HG03575 (cell line): Measurements from ENCODE around the gene FRAS1.
"Not testable (repeated sequence)": the region's sequence is repeated elsewhere in the genome, so short reads cannot be mapped to it uniquely, and the experiment has no call there.

Source experiments
- ATAC-seq: cut with Tn5 transposase; IDR thresholded peaks from one replicate; pipeline ENCODE4 v1.9.1; 2021; ENCODE audit not compliant: unreplicated experiment, insufficient number of reproducible peaks, low FRiP score; ENCODE audit errors: extremely low read depth

FRAS1 gene

DNA sequence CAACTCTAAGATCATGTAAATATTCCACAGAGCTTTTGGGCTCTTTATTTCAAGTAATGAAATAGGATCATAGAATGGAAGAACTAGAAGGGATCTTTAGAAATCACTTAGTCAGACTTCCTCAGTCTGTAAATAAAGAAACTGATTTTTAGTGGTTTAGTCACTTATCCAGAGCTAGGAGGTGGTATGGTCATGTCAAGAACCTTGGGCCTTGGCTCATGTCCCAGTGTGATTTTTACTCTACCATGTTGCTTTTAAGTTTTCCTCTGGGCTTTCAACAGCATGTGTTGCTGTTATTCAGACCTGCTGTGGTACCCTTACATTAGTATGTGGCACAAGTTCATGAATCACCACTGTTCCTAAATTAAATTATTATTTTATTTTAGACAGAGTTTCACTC lies 184.9 kb downstream of the FRAS1 start:
- no peak for ATAC-seq

DNA sequence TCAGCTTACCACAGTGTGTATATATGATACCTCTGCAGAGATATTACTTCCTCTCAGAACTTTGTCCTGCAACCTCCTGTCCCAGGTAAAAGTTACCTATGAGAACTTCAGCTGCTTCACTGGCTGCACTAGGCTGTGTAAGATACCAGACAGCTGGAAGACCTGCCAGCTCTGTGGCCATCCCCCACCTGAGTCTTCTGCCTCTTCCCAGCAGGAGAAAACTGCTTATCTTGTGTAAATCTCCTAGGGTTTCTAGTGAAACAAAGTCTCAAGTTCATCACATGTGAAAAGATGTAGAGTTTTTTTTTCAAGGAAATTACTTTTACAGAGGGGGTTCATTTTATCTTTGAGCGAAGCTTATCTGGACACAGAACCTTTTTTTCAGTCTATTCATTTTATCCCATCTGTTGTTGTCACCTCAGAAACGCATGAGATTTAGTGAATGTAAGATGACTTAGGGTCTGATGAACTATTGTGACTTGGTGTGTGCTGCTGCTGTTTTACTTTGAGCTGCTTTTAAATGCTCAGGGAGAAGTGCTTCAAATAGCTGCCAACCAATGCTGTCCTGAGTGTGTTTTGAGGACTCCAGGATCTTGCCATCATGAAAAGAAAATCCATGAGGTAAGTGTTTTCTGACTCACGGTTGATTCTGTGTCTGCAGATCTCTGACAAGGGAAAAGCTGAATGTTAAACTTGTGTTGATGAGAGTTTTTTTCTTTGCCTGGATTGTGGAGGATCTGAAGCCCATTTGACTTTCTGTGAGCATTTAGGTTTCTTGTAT lies 187.8 kb downstream of the FRAS1 start:
- no peak for ATAC-seq

DNA sequence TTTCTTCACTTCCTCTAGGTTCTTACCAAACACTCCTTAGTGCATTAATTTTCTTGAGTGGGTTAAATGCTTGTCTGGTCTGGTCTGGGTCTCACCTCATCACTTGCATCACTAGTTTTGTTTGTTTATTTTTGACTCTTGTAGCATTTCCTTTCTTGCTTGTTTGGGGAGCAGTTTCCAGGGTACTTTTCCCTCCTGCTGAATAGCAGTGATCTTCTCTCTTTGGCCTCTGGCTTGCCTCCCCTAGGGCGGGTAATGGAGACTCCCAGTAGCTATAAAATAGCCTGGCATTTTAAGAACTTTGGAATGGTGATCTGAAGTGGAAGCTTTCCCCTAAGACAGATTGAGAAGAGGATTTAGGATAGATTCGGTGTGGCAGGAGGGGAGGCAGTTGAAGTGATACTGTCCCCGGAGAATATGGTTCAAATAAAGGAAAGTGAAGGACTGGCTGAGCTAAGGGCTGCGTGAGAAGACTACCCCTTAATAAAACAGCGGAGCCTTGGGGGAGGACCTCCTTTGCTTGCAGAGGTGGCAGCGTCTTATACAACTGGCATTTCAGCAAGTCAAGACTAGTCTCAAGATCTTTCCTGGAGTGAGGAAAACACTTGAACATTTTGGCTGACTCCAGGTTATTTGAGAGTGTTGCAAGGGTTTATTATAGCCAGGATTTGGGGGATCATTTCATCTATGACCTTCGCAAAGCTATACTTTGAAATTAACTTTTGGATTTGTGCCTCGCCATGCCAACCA lies 190.6 kb downstream of the FRAS1 start:
- no peak for ATAC-seq

DNA sequence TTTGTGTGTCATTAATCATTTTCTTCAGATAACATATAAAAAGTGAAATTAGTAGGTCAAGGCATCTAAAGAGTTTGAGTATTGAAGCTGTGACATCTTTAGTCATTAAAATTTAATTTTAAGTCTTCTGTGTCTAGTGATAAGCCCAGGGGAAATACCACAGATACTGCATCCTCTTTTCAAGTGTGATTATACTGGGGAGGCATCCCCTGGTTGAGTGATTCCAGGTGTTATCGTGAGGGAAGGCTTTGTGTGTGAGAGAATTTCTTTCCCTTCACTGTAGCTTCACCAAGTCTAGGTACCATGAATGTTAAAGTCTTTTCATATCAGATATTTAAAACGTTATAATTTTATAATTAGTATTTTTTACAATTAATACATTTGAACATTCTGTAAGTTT lies 193.4 kb downstream of the FRAS1 start:
- no peak for ATAC-seq

DNA sequence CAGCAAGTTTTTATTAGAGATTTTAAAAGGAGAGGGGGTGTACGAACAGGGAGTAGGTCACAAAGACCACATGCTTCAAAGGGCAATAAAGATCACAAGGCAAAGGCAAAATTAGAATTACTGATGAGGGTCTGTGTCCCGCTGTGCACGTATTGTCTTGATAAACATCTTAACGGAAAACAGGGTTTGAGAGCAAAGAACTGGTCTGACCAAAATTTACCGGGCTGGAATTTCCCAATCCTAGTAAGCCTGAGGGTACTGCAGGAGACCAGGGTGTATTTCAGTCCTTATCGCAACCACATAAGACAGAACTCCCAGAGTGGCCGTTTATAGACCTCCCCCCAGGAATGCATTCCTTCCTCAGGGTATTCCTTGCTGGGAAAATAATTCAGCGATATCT lies 195.7 kb downstream of the FRAS1 start:
- ATAC-seq = not testable (repeated sequence)

DNA sequence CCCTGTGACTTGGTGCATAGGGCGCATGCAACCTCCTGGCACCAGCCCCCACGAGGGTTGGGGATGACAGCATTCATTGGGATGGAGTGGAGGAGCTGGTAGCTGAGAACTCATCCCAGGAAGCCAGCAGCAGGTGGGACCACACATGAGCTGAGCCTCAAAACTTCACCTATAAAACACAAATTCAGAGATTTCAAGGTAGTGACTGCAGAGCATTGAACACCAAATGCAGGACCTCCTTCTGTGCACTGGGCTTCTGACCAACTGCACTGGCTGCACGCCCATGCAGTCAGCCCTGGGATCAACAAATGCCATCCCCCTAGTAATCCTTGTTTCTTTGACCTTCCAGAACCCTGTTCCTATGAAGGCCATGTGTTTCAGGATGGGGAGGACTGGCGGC lies 197.8 kb downstream of the FRAS1 start:
- no peak for ATAC-seq

DNA sequence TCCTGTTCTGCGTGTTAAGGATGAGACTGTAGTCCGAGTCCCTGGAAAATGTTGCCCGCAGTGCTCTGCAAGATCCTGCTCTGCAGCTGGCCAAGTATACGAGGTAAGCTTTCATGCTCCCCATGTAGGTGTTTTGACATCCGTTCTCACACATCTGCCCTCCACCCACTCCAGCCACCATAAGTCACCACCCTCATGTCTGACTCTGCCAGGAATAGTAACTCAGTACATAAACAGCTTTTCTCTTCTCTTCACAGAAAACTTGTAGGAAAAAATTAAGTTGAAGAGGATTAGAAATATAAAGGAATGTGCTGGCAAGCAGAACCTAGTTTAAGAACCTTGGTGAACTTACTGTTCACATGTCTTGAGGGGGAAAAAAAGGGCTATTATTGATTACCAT lies 207.9 kb downstream of the FRAS1 start:
- ATAC-seq = no peak

DNA sequence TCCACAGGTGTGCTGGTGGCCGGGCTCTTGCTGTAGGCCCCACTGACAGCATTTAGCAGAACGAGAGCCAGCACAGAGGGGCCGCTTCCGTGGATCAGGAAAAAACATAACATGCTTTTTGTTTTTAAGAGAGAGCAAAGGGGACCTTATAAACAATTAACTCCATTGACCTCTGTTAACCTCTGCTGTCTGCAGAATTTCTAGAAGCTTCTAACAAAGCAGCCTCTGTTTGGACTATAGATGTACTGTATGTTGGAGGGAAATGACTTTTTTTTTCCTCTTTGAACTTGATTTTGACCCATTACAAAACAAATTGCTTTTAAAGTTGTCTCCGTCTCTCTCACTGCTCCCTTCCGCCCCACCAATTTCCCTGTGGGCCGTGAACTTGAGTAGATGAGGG lies 210.7 kb downstream of the FRAS1 start:
- no peak for ATAC-seq

DNA sequence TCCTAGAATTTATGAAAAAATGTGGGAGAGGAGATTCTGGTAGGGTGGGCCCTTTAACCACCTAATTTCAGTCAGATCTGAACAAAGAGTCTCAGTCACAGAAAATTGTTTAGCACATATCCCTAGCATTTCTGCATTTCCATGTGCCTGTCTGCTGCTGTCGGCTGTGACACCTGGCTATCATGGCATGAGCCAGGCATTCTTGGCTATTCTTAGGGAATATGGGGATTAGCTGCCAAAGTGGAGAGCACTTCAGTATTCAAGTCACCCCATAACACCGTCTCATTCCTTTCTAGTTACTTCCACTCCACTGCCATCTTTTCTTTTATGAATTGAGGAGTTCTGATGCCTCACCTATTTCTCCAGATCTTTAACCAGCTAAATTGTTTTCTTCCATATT lies 211.5 kb downstream of the FRAS1 start:
- no peak for ATAC-seq

DNA sequence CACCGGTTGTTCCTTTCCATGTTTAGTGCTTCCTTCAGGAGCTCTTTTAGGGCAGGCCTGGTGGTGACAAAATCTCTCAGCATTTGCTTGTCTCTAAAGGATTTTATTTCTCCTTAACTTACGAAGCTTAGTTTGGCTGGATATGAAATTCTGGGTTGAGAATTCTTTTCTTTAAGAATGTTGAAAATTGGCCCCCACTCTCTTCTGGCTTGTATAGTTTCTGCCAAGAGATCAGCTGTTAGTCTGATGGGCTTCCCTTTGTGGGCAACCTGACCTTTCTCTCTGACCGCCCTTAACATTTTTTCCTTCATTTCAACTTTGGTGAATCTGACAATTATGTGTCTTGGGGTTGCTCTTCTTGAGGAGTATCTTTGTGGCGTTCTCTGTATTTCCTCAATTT lies 218.3 kb downstream of the FRAS1 start:
- not testable (repeated sequence) for ATAC-seq

DNA sequence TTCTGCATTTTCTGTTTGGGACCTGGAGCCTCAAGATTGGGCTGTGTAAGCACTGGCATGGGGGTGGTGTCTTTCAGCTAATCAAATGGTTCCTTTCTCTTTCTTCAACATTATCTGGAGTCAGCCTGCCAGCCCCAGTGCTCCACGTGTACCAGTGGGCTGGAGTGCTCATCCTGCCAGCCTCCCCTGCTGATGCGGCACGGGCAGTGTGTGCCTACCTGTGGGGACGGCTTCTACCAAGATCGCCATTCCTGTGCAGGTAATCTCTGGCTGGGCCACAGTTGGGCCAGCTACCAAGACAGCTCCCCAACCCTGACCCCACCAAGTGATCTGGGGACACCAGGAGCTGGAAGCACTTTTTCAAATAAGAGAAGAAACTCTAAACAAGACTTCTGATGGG lies 229.2 kb downstream of the FRAS1 start:
- no peak for ATAC-seq

DNA sequence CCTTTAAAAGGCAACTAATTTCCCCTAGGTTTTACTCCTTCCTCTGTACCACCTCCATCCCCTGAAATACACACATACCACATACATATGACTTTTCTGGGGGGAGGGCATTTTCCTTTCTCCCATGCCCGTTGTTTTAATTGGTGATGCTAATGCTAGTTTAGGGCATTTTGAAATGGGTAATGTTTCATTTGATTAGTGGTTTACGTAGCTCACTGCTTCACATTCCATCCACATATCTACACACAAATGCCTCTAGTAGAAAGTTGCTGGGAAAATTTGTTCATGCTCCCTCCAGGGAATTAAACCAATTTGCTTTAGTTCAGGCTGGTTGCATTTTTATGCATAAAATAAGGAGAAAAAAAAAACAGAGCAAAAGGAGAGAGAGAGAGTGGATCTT lies 231.2 kb downstream of the FRAS1 start:
- ATAC-seq = no peak

DNA sequence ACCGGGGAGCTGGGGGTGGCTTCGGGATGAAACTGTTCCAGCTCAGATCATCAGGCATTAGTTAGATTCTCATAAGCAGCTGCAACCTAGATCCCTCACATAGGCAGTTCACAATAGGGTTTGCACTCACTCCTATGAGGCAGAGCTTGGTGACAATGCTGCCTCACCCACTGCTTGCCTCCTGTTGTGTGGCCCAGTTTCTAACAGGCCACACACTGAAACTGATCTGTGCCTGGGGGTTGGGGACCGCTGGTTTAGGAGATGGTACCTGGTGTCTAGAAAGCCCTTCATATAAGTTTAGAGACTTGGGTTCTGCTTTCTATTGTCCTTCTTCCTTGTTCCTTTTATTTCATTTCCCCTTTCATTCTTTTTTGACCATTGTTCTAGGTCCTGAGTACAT lies 234.2 kb downstream of the FRAS1 start:
- no peak for ATAC-seq

DNA sequence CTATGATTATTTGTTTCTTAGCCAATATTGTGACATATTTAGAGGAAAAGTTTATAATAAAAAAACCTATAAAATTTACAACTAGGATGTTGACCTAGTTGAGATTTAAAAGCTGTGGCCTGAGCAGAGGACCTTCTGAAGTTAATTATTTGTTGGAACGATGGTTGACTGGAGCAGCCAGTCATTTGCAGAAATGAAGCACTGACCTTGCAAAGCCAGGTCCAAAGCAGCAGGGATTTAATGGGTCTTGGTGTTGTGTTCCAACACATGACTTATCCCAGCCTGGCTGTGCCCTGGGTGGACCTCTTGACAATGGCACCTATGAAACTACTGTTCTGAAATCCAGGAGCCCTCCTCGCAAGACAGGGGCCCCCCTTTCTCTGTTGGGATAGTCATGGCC lies 235.2 kb downstream of the FRAS1 start:
- no peak for ATAC-seq

DNA sequence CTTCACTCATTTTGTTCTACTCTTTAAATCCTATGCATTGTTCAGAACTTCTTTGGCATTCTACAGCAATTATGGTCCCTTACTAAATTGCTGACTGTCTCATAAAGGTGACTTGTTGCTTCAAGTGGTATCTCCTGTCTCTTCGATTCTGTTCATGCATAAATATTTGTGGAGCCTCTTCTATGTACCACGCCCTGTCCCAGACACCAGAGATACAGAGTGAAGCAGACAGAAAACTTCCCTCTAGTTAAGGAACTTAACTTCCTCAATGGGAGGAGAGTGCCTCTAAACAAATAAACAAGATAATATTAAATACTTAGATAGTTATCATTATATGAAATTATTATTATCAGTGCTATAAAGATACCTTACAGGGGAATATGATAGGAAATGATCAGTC lies 235.7 kb downstream of the FRAS1 start:
- ATAC-seq = no peak

DNA sequence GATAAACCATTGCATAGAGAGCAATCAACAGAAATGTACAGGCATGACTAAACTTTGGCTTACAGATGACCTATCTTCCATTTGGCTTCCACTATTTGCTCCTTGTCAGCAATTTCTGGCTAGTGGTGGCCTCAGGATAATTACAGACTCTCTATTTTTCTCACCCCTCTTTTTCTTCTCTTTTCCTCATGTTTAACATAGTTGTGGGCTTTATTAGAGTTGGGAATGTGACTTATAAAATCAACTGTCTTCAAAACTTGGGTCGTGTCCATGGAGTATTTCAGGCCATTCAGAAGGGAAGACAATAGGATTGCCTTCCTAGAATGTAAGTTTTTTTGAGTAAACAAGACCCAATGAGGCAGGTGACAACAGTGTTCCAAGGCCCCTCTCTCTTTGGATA lies 236.2 kb downstream of the FRAS1 start:
- ATAC-seq = no peak

DNA sequence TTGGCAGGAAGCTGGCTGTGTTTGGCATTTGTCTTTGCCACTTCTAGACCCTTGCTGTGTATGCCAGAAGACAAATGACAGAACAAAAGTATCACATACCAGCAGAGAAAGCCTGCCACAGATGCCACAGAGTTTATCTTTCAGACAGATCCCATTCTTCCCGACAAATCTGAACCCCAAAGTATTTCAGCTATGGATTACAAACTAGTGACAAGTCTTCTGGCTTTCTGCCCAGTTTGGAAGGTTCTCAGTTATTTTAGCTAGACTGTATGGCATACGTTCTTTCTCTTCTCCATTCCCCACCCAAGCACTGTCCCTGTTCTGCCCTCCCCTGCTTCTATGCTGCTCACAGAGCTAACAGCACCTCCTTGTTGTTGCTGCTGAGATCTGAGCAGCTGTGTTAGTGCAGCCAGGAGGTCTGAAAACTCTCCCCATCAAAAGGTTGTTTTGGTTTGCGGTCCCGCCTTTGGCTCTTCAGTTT lies 236.7 kb downstream of the FRAS1 start:
- no peak for ATAC-seq

DNA sequence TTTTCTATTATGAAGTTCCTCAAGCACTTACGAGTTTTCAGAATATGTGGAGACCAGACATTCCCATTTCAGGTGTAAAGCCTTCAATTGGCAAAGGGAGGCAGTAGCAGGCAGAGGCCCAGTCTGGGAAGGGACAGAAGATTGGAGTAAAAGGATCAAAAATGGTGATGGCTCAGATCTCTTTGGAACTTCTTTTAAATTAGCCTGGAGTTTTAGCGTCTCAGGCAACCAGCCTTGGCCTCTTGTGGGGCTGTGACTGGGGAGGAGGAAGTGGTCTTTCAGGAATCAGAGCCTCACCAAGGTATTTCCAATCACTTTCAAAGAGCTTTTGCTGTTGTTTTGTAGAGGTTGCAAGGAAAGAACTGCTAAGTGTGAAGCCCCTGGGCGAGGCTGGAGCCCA lies 239.1 kb downstream of the FRAS1 start:
- ATAC-seq = no peak

DNA sequence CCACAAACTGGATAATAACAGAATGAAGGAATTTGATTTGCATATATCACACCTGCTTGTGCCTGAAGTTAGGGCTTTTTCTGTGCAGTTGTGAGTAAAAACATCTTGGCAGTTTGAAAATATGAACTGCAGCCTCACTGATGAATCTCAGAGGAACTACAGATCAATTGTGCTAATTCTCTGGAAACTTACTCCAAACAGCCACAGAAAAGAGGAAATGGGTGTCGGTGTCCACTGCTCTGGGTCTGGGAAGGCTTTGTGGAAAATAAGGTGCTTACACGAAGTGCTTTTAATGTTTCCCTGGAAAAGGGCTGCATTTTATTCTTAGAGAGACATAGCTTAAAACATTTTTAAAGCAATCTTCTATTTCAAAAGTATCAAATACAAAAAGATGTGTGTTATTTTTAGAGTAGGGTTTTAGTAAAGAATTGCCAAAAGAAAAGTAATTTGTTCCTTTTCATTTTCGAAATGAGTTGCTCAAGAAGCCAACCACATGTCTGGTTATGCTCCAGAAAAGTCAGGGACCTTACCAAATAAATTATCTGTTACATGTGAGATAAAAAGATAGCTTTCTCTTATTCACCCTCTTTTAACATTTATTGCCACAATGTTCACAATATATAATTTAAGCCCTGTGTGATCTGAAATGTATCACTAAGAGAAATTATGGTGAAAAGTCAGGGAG lies 240.1 kb downstream of the FRAS1 start:
- ATAC-seq = no peak

DNA sequence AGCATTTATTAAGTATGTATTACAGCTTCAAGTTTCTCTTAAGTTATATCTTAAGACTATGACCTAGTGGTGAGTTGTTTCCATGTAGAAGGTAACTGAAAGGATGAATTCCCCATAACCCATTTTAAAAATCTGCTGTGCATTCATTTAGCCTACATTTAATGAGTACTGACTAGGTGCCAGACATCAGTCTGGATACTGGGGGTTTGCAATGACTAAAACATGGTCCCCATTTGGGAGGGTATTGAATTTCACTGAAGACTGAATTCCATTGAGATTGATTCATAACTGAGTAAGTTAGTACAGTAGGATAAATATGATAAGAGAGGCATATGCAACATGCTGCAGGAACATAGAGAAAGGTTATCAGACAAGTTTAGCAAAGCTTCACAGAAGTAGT lies 241.5 kb downstream of the FRAS1 start:
- ATAC-seq = no peak
